GM12873 (cell line): ENCODE measurements around the gene RAVER1.

Experiments
- TF ChIP-seq, protein P1 (sequence below): IDR thresholded peaks from 2 replicates; pipeline ENCODE4 v1.5.1; 2012; ENCODE audit warnings: low read depth, mild to moderate bottlenecking, moderate library complexity, low read length, control low read depth; ENCODE audit not compliant: insufficient read depth; ENCODE audit errors: missing control alignments

The RAVER1 gene

DNA sequence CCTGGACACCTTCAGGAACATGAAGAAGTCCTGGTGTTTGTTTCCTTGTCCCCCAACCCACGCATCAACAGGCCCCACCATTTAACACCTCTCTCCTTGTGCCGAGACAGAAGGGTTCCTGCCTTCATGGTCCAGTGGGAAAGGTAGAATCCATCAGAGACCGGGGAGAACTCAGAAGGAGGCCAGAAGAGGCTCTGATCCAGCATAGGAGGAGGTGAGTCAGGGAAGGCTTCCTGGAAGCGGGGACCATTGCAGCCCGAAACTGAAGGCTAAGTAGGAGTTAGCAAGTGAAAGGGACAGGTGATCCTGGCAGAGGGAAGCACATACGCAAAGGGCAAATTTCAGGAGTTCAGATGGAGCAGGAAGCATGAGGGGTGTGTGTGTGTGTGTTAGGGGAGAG lies 5.6 kb upstream of the RAVER1 start:
- TF ChIP-seq, protein P1, sequence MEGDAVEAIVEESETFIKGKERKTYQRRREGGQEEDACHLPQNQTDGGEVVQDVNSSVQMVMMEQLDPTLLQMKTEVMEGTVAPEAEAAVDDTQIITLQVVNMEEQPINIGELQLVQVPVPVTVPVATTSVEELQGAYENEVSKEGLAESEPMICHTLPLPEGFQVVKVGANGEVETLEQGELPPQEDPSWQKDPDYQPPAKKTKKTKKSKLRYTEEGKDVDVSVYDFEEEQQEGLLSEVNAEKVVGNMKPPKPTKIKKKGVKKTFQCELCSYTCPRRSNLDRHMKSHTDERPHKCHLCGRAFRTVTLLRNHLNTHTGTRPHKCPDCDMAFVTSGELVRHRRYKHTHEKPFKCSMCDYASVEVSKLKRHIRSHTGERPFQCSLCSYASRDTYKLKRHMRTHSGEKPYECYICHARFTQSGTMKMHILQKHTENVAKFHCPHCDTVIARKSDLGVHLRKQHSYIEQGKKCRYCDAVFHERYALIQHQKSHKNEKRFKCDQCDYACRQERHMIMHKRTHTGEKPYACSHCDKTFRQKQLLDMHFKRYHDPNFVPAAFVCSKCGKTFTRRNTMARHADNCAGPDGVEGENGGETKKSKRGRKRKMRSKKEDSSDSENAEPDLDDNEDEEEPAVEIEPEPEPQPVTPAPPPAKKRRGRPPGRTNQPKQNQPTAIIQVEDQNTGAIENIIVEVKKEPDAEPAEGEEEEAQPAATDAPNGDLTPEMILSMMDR = no peak

GRCh38 chr19:10335352-10335985 lies 2.1 kb upstream of the RAVER1 start:
- TF ChIP-seq, protein P1 = no peak

GRCh38 chr19:10334588-10335351 lies 1.4 kb upstream of the RAVER1 start:
- TF ChIP-seq, protein P1 = no peak

GRCh38 chr19:10333758-10334587 lies 644 bp upstream of the RAVER1 start:
- TF ChIP-seq, protein P1 = no peak

GRCh38 chr19:10332158-10332964 lies 968 bp downstream of the RAVER1 start:
- TF ChIP-seq, protein P1 = no peak

DNA sequence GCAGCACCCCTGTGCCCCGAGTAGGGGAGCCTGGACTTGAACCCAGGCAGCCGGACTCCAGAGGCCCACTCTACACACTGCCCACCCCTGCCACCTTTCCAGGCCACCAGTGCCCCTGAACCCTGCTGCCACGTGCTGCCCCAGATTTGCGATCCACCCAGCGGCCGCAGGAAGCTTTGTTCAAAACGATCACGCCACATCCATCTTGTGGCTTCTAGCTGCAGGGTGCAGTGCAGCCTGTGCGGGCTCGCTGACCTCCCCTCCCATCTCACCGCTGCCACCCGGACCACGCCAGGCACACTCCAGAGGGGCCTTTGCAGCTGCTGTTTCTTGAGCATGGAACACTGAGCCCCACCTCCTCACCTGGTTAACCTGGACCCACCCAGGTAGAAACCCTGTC lies 3.8 kb downstream of the RAVER1 start:
- TF ChIP-seq, protein P1 = no peak
